Endodermal cell (in vitro differentiated cells): Measurements from ENCODE around the gene NEDD4L. TPM values are rescaled to one million over a fixed set of nuclear protein-coding genes. Genes with fewer than 3 reads are reported as not detected.

ENCODE experiments used
- DNase-seq: peaks from one replicate; pipeline ENCODE4 v3.0.0-alpha.2; 2017
- H3K27ac ChIP-seq: 2 replicates; pipeline ENCODE4 v1.5.1; 2013; ENCODE audit warnings: mild to moderate bottlenecking, low read depth, low read length, moderate library complexity
- H3K27me3 ChIP-seq: 2 replicates; pipeline ENCODE4 v1.6.1; 2013; ENCODE audit warnings: mild to moderate bottlenecking, low read length, moderate library complexity; ENCODE audit not compliant: insufficient read depth, control insufficient read depth, poor library complexity, severe bottlenecking
- H3K36me3 ChIP-seq: 2 replicates; pipeline ENCODE4 v1.7.0; 2013; ENCODE audit warnings: mild to moderate bottlenecking, low read length, moderate library complexity; ENCODE audit not compliant: control insufficient read depth, insufficient read depth
- H3K4me1 ChIP-seq: one replicate; pipeline ENCODE4 v1.7.0; 2013; ENCODE audit warnings: low read length; ENCODE audit not compliant: control insufficient read depth, insufficient read depth
- H3K4me3 ChIP-seq: 2 replicates; pipeline ENCODE4 v1.5.1; 2013; ENCODE audit warnings: mild to moderate bottlenecking, low read length, moderate library complexity
- H3K9ac ChIP-seq: 2 replicates; pipeline ENCODE4 v1.6.1; 2013; ENCODE audit warnings: mild to moderate bottlenecking, low read length, moderate library complexity; ENCODE audit not compliant: poor library complexity, severe bottlenecking; ENCODE audit errors: extremely low read depth
- H3K9me3 ChIP-seq: 2 replicates; pipeline ENCODE4 v1.6.1; 2013; ENCODE audit warnings: mild to moderate bottlenecking, low read length, moderate library complexity; ENCODE audit not compliant: control insufficient read depth
- H3K27ac Mint-ChIP-seq: 2 replicates; pipeline ENCODE4 v1.8.0; 2020; ENCODE audit warnings: mixed read lengths
- H3K27me3 Mint-ChIP-seq: 2 replicates; pipeline ENCODE4 v1.8.0; 2021; ENCODE audit warnings: mild to moderate bottlenecking, mixed read lengths; ENCODE audit not compliant: insufficient read depth
- H3K36me3 Mint-ChIP-seq: 2 replicates; pipeline ENCODE4 v1.8.0; 2020; ENCODE audit warnings: low read depth, mixed read lengths
- H3K4me1 Mint-ChIP-seq: 2 replicates; pipeline ENCODE4 v1.8.0; 2020; ENCODE audit warnings: mixed read lengths
- H3K4me3 Mint-ChIP-seq: 2 replicates; pipeline ENCODE4 v1.8.0; 2020; ENCODE audit warnings: mild to moderate bottlenecking, moderate library complexity, mixed read lengths
- H3K9me3 Mint-ChIP-seq: 2 replicates; pipeline ENCODE4 v1.8.0; 2020; ENCODE audit warnings: mild to moderate bottlenecking, mixed read lengths
- CTCF ChIP-seq: fragments of 200-600 bp; sonication (generic); conservative IDR thresholded peaks from 2 replicates; pipeline ENCODE4 v1.5.0; 2021; ENCODE audit warnings: antibody characterized with exemption, mild to moderate bottlenecking
- WGBS, 2 experiments: methylation state at CpG; one replicate each; pipeline versions ENCODE4 v1.1.5 to v1.1.7; 2013; ENCODE audit warnings: missing lambda C conversion rate in 2 of 2, mixed read lengths in 1 of 2; ENCODE audit not compliant: insufficient coverage in 1 of 2, insufficient read length in 1 of 2; 5-methylcytosine and 5-hydroxymethylcytosine counted together
- total RNA-seq, 2 donors: library from RNA; stranded (reverse); fragmentation: NEBNext Ultra II Directional in 1 of 2; extraction: Animal tissue kit (Norgen Biotek cat#: 25700) in 1 of 2; gene quantifications; 2 replicates in 1 of 2; 3 replicates in 1 of 2; pipeline ENCODE4 v1.2.1, GENCODE V29; 2021

The NEDD4L gene
- total RNA-seq, 2 donors from 2014 or later: 70.5 to 75.3 TPM

GRCh38 chr18:58119819-58120218 lies 75.8 kb downstream of the NEDD4L start:
- Histone ChIP-seq H3K9ac (no peak overlapping the region), H3K27ac (no peak overlapping the region), H3K9me3 (no peaks in the 10 kb centered on the region), H3K4me3 (no peak overlapping the region), H3K27me3 (peaks cover 36% of the 10 kb centered on the region), H3K36me3 (no peaks in the 10 kb centered on the region), H3K4me1 (peaks cover 4% of the 10 kb centered on the region)
- 91 to 96% methylated on average over 7 to 9 of the region's 9 CpGs for WGBS, 2 experiments
- Mint-ChIP-seq H3K9me3 (no peaks in the 10 kb centered on the region), H3K27me3 (peaks cover 44% of the 10 kb centered on the region), H3K4me1 (peaks cover 7% of the 10 kb centered on the region), H3K27ac (no peak overlapping the region), H3K4me3 (no peak overlapping the region), H3K36me3 (peaks cover 2% of the 10 kb centered on the region)
- TF ChIP-seq CTCF: no peak
- DNase-seq: no peak

GRCh38 chr18:58124475-58124874 lies 80.4 kb downstream of the NEDD4L start:
- peaks cover 5% of the 10 kb centered on the region for H3K4me1 Mint-ChIP-seq
- DNase-seq: no peak
- Histone ChIP-seq H3K4me1 (peaks cover 3% of the 10 kb centered on the region), H3K27me3 (no peaks in the 10 kb centered on the region), H3K4me3 (no peak overlapping the region), H3K9ac (no peak overlapping the region), H3K9me3 (peaks cover 3% of the 10 kb centered on the region), H3K36me3 (no peaks in the 10 kb centered on the region), H3K27ac (no peak overlapping the region)
- H3K36me3 Mint-ChIP-seq: peaks cover 12% of the 10 kb centered on the region
- WGBS, 2 experiments: 53 to 64% methylated on average over 3 of the region's 3 CpGs
- H3K27ac Mint-ChIP-seq: no peak overlapping the region
- H3K9me3 Mint-ChIP-seq: peaks cover 2% of the 10 kb centered on the region
- no peaks in the 10 kb centered on the region for H3K27me3 Mint-ChIP-seq
- H3K4me3 Mint-ChIP-seq: no peak overlapping the region
- no peak for TF ChIP-seq CTCF

- no peak overlapping the region for H3K27ac Mint-ChIP-seq
- H3K27me3 ChIP-seq: no peaks in the 10 kb centered on the region
- no peak overlapping the region for H3K9ac ChIP-seq
- H3K4me3 ChIP-seq: no peak overlapping the region
- H3K9me3 ChIP-seq: peaks cover 9% of the 10 kb centered on the region
- no peaks in the 10 kb centered on the region for H3K4me1 ChIP-seq
- H3K4me1 Mint-ChIP-seq: peaks cover 5% of the 10 kb centered on the region
- TF ChIP-seq CTCF: peak; percentile 51
- no peak overlapping the region for H3K27ac ChIP-seq
- H3K9me3 Mint-ChIP-seq: peaks cover 2% of the 10 kb centered on the region
- H3K36me3 Mint-ChIP-seq: peaks cover 12% of the 10 kb centered on the region
- no peaks in the 10 kb centered on the region for H3K27me3 Mint-ChIP-seq
- H3K4me3 Mint-ChIP-seq: no peak overlapping the region
- WGBS, 2 experiments: 88 to 93% methylated on average over 3 of the region's 3 CpGs
- DNase-seq: no peak
- H3K36me3 ChIP-seq: no peaks in the 10 kb centered on the region
These were observed 81.2 kb downstream of the NEDD4L start for GRCh38 chr18:58125183-58125582.
